Measurements from ENCODE around the gene SPOCK3. TPM values are rescaled to one million over a fixed set of nuclear protein-coding genes. Genes with fewer than 3 reads are reported as not detected.

Gene SPOCK3
- total RNA-seq, 1 donor from 2014 or later: 0.74 TPM

DNA sequence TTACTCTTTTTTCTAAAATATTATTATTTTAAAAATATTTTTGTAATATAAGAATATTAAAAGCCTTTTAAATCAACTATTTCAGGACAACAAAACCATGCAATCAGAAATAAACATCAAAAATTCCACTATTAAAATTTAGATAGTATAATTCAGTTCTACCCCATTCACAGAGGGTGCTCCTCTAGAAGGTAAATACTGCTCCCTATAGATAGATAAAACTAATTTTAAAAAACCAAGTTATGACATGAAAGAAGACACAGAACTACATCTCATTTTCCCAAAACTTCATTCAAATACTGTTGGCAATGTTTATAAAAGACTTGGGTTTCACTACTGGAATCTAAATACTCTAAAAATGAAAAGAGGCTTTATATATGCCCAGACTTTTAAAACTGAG lies 219.3 kb downstream of the SPOCK3 start:
- ATAC-seq (no peak), DNase-seq (no peak)
- no peaks in the 10 kb centered on the region for H3K9me3 ChIP-seq
- H3K27me3 ChIP-seq (ENCODE audit: low read depth): no peaks in the 10 kb centered on the region
- no peaks in the 10 kb centered on the region for H3K36me3 ChIP-seq
- no peak overlapping the region for H3K4me3 ChIP-seq
- no peaks in the 10 kb centered on the region for H3K4me1 ChIP-seq
- intact Hi-C loops (cut with DNase I): no loop called here
- H3K27ac ChIP-seq: no peak overlapping the region
- TF ChIP-seq, protein P1, sequence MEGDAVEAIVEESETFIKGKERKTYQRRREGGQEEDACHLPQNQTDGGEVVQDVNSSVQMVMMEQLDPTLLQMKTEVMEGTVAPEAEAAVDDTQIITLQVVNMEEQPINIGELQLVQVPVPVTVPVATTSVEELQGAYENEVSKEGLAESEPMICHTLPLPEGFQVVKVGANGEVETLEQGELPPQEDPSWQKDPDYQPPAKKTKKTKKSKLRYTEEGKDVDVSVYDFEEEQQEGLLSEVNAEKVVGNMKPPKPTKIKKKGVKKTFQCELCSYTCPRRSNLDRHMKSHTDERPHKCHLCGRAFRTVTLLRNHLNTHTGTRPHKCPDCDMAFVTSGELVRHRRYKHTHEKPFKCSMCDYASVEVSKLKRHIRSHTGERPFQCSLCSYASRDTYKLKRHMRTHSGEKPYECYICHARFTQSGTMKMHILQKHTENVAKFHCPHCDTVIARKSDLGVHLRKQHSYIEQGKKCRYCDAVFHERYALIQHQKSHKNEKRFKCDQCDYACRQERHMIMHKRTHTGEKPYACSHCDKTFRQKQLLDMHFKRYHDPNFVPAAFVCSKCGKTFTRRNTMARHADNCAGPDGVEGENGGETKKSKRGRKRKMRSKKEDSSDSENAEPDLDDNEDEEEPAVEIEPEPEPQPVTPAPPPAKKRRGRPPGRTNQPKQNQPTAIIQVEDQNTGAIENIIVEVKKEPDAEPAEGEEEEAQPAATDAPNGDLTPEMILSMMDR (IDR thresholded peaks at IDR 0.05): no peak

DNA sequence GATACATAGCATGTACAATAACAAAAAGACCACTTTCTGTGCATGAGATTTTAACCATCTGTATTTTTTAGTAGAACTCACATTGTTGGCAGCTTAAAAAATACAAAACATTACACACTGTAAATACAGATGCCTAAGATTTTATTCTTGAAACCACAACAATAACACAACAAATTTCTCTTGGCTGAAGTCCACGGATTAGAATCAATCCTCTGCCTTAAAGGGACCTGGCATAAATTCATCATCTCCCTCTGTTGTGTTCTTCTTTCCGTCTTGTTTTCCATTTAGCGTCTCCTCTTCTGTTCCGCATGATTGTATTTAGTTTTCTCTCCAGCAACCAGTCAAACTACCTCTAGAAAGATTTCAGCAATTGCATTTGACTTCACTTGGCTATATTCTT lies 231.0 kb downstream of the SPOCK3 start:
- H3K4me1 ChIP-seq: no peaks in the 10 kb centered on the region
- H3K36me3 ChIP-seq: no peaks in the 10 kb centered on the region
- no peaks in the 10 kb centered on the region for H3K9me3 ChIP-seq
- ATAC-seq: no peak
- DNase-seq: no peak
- TF ChIP-seq, protein P1 (IDR thresholded peaks at IDR 0.05): no peak
- no peaks in the 10 kb centered on the region for H3K27me3 ChIP-seq (ENCODE audit: low read depth)
- no peak overlapping the region for H3K27ac ChIP-seq
- intact Hi-C loops (cut with DNase I): no loop called here
- no peak overlapping the region for H3K4me3 ChIP-seq

DNA sequence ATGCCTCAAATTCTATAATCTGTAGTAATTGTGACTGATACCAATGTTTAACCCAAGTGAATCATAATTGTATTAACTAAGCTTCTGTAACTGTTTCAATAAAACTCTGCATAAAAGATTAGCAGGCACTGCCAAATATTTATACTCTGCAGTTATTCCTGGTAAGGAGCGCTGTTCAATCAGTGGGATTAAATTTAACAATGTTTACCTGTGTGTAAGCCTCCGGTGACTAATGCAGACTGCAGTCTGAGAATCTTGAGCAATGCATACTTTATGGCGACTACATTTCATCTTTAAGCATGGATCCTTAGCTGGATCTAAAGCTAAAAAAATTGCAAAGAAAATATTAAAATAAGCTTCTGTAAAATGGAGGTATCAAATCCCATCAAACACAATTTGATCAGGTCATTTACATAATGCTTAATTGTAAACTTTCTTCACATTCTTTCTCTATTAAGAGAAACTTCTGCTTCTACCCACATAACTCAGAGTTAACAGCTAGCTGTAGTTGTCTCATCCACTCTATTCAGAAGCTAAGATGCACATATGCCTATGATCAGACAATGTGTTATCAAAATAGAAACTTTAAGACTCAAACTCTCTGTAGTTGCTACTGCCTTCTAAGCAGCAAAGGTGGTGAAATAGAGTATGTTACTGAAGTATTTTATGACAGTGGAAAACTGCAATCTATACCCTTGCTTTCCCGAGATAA lies 234.0 kb downstream of the SPOCK3 start:
- ATAC-seq (no peak), DNase-seq (no peak)
- H3K27me3 ChIP-seq (ENCODE audit: low read depth): no peaks in the 10 kb centered on the region
- no peaks in the 10 kb centered on the region for H3K9me3 ChIP-seq
- H3K4me3 ChIP-seq: no peak overlapping the region
- H3K27ac ChIP-seq: no peak overlapping the region
- no peaks in the 10 kb centered on the region for H3K4me1 ChIP-seq
- TF ChIP-seq, protein P1 (IDR thresholded peaks at IDR 0.05): no peak
- H3K36me3 ChIP-seq: no peaks in the 10 kb centered on the region
- intact Hi-C loops (cut with DNase I): no loop called here

DNA sequence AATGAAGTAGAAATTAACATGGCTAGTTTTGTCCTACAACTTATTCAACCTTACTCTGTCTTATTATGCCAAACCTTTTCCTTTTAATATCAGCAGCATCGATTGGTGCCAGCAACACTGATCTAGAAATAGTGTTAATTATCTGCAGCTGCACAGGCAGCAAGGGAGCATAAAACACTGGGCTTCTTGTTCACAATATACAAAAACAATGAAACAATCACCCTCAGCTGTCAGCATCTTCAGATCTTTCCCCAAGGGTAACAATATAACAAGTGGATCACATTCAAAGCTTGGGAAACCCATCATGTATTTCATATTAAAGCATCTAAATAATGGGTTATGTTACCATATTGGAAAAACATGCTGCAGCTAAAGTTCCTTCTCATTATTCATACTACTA lies 238.1 kb downstream of the SPOCK3 start:
- intact Hi-C loops (cut with DNase I): no loop called here
- Histone ChIP-seq H3K36me3 (no peaks in the 10 kb centered on the region), H3K27ac (no peak overlapping the region), H3K9me3 (no peaks in the 10 kb centered on the region), H3K4me1 (no peaks in the 10 kb centered on the region), H3K27me3 (ENCODE audit: low read depth) (no peaks in the 10 kb centered on the region), H3K4me3 (no peak overlapping the region)
- DNase-seq (no peak), ATAC-seq (no peak)
- TF ChIP-seq, protein P1 (IDR thresholded peaks at IDR 0.05): no peak

DNA sequence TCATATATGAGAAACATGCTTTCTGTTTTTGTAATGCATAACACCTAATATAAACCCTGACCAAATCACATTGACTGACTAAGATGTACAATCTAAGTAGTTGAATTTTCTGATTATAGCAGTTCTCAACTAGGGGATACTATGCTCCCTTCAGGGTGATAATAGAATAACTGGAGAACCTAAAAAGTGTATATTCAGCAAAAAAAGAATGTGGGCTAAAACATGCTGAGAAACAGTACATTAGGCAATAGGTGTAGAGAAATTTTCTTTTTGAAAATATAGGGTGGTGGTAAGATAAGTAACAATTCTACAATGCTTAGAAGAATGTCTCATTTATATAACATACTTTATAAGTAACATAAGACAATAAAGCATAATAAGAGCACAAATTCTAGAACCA lies 239.6 kb downstream of the SPOCK3 start:
- H3K27ac ChIP-seq: no peak overlapping the region
- H3K36me3 ChIP-seq: no peaks in the 10 kb centered on the region
- TF ChIP-seq, protein P1 (IDR thresholded peaks at IDR 0.05): no peak
- H3K4me1 ChIP-seq: no peaks in the 10 kb centered on the region
- DNase-seq (no peak), ATAC-seq (no peak)
- H3K4me3 ChIP-seq: no peak overlapping the region
- no peaks in the 10 kb centered on the region for H3K9me3 ChIP-seq
- intact Hi-C loops (cut with DNase I): no loop called here
- H3K27me3 ChIP-seq (ENCODE audit: low read depth): no peaks in the 10 kb centered on the region
